GM21515 (cell line): ENCODE data around the gene PNRC2.
"Not testable (repeated sequence)": the region's sequence is repeated elsewhere in the genome, so short reads cannot be mapped to it uniquely, and the experiment has no call there.

Source experiments
- ATAC-seq: cut with Tn5 transposase; IDR thresholded peaks from one replicate; pipeline ENCODE4 v1.9.1; 2021; ENCODE audit not compliant: unreplicated experiment

PNRC2 gene

GRCh38 chr1:23987038-23987437 is 27.4 kb downstream of the PNRC2 start:
- not testable (repeated sequence) for ATAC-seq

- no peak for ATAC-seq
Measured at GRCh38 chr1:23989263-23989662, 29.6 kb downstream of the PNRC2 start.

GRCh38 chr1:23992011-23992410 is 32.4 kb downstream of the PNRC2 start:
- ATAC-seq = not testable (repeated sequence)

- ATAC-seq = no peak
Measured at GRCh38 chr1:23995431-23995837, 35.8 kb downstream of the PNRC2 start.

GRCh38 chr1:23996700-23997229 is 37.1 kb downstream of the PNRC2 start:
- ATAC-seq = no peak

GRCh38 chr1:23997812-23998211 is 38.2 kb downstream of the PNRC2 start:
- ATAC-seq = no peak

GRCh38 chr1:23999156-23999671 is 39.6 kb downstream of the PNRC2 start:
- ATAC-seq = no peak

GRCh38 chr1:24002695-24003094 is 43.1 kb downstream of the PNRC2 start:
- ATAC-seq = no peak

- ATAC-seq = no peak
Measured at GRCh38 chr1:24003331-24003972, 43.8 kb downstream of the PNRC2 start.

- ATAC-seq = no peak
Measured at GRCh38 chr1:24004132-24004531, 44.5 kb downstream of the PNRC2 start.

GRCh38 chr1:24005163-24005562 is 45.5 kb downstream of the PNRC2 start:
- ATAC-seq = no peak

- ATAC-seq = no peak
Measured at GRCh38 chr1:24007079-24007478, 47.5 kb downstream of the PNRC2 start.

GRCh38 chr1:24008574-24009184 is 49.1 kb downstream of the PNRC2 start:
- ATAC-seq = not testable (repeated sequence)

GRCh38 chr1:24009406-24009805 is 49.8 kb downstream of the PNRC2 start:
- no peak for ATAC-seq

GRCh38 chr1:24010650-24011049 is 51.0 kb downstream of the PNRC2 start:
- ATAC-seq = no peak

GRCh38 chr1:24012878-24013277 is 53.2 kb downstream of the PNRC2 start:
- ATAC-seq = not testable (repeated sequence)
